ENCODE results near the gene CEACAM16.

CEACAM16 gene, protein sequence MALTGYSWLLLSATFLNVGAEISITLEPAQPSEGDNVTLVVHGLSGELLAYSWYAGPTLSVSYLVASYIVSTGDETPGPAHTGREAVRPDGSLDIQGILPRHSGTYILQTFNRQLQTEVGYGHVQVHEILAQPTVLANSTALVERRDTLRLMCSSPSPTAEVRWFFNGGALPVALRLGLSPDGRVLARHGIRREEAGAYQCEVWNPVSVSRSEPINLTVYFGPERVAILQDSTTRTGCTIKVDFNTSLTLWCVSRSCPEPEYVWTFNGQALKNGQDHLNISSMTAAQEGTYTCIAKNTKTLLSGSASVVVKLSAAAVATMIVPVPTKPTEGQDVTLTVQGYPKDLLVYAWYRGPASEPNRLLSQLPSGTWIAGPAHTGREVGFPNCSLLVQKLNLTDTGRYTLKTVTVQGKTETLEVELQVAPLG

DNA sequence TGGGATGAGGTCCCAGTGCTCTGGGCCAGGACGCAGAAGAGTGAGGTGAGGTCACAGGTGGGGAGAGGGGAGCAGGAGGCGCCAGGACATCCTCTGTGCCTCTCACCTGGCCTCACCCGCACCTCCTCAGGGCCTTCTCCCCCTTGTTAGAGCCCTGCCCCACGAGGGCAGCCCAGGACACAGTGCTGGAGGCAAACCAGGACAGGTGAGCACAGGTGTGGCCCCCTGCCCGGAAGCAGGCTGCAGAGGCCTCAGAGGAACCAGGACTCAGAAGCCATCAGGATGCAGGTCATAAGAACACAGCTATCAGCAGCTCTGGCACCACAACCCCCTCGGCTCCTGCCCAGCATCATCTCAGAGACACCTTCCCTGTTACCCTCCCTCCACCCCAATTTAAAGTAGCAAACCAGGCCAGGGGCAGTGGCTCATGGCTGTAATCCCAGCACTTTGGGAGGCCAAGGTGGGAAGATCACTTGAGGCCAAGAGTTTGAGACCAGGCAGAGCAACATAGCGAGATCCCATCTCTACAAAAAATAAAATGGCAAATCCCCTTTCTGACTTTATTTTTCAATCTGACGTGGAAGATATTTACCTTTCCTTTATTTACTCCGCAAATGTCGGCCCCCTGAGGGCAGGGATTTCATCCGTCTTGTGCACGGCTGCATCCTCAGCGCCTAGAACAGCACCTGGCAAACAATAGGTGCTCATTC, at the start of gene CEACAM16:
Gene CEACAM16 (plus strand): TSS at position 660 of the 710 bp plus-strand sequence. CDS start 2,306 bp downstream, outside the sequence.
- DNase-seq (ENCODE audit: low read depth): no peak
- no peak for TF ChIP-seq CTCF (conservative IDR thresholded peaks at IDR 0.05; ENCODE audit: low read depth, low read length)
- H3K4me3 ChIP-seq (ENCODE audit: low read depth, low read length): no peak within 1 kb of the TSS

- DNase-seq (ENCODE audit: low read depth): no peak
- TF ChIP-seq CTCF (conservative IDR thresholded peaks at IDR 0.05; ENCODE audit: low read depth, low read length): no peak
- H3K4me3 ChIP-seq (ENCODE audit: low read depth, low read length): no peak overlapping the region
Observed at GRCh38 chr19:44649578-44650145, 49.3 kb upstream of the CEACAM16 start.

DNA sequence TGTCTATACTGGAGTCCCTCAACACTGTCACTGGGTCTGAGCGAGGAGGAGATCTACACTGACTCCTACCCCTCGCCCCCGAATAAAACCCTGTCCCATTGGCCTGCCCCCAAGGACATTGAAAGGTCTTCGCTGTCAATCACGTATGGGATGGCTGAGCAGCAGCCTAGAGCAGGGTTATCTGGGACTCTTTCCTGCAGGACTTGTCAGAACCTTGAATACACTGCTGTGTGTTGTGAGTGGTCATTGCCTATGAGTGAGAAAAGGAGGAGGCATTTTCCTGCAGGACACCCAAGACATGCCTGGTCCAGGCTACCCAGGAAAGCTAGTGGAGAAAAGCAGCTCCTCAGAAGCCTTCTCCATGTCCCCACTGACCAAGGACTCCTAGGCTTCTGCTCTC, 45.6 kb upstream of the CEACAM16 start:
- DNase-seq (ENCODE audit: low read depth): no peak
- no peak for TF ChIP-seq CTCF (conservative IDR thresholded peaks at IDR 0.05; ENCODE audit: low read depth, low read length)

DNA sequence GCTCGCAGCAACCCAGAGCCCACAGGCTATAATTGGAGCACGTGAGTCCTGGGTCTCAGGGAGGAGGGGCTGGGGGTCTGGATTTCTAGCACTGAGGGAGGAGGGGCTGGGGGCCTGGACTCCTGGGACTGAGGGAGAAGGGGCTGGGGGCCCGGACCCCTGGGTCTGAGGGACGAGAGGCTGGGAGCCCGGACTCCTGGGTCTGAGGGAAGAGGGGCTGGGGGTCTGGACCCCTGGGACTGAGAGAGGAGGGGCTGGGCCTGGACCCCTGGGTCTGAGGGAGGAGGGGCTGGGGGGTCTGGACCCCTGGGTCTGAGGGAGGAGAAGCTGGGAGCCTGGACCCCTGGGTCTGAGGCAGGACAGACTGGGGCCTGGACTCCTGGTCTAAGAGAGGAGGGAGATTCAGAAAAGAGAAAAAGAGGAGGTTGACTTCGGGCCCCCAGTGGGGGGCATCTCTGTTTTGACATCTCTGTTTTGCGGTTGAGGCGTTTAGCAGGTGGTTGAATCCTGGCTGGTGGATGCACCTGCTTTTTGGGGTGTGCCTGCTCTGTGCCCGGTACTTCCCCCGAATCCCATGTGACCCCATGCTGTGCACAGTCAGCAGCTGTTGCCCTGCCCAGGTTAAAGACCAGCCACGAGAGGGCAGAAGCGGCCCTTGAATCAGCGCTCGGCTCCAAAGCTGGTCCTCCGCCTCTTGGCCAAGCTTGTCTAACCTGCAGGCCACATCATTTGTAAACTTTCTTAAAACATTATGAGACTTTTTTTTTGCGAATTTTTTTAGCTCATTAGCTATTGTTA, 44.8 kb upstream of the CEACAM16 start:
- DNase-seq (ENCODE audit: low read depth): peak; percentile 63
- no peak overlapping the region for H3K4me3 ChIP-seq (ENCODE audit: low read depth, low read length)
- TF ChIP-seq CTCF (conservative IDR thresholded peaks at IDR 0.05; ENCODE audit: low read depth, low read length): peak; percentile 63

More for the DNA sequence above, 45.6 kb upstream of the CEACAM16 start:
- no peak overlapping the region for H3K4me3 ChIP-seq (ENCODE audit: low read depth, low read length)

DNA sequence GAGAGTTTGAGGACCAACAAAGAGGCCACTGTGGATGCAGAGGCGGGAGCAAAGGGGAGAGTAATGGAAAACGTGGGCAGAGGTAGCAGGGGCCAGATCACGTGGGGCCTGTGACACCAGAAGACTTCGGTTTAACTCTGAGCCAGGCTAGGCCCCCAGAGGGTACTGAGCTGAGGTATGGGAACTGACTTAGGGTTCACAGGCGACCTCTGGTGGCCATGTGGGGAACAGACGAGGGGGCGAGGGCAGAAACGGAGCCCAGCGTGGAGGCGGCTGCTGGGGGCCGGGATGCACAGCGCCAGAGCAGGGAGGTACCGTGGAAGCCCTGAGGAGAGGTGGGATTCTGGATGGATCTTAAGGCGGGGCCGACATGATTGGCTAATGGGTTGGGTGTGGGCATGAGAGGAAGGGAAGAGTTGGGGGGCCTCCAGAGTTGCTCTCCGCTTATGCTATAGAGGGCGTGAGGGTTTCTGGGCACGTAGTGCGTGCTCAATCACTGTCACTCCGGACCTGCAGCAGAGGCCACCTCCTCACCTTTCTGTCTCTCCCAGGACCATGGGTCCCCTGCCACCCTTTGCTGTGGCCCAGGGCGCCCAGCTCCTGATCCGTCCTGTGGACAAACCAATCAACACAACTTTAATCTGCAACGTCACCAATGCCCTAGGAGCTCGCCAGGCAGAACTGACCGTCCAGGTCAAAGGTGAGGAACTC, 41.6 kb upstream of the CEACAM16 start:
- peak; percentile 77 for DNase-seq (ENCODE audit: low read depth)
- H3K4me3 ChIP-seq (ENCODE audit: low read depth, low read length): no peak overlapping the region
- peak; percentile 92 for TF ChIP-seq CTCF (conservative IDR thresholded peaks at IDR 0.05; ENCODE audit: low read depth, low read length)

All from choroid plexus epithelial cell (primary cell).